GM12864 (cell line): ENCODE measurements around the gene PAK5.

Experiments
- DNase-seq: peaks from one replicate; pipeline ENCODE4 v3.0.0-alpha.2; 2011; ENCODE audit warnings: low read depth
- H3K4me3 ChIP-seq: 2 replicates; pipeline ENCODE4 v1.5.1; 2011; ENCODE audit warnings: mild to moderate bottlenecking, low read depth, low read length, control low read depth
- CTCF ChIP-seq: IDR thresholded peaks from 2 replicates; pipeline ENCODE4 v1.5.1; 2011; ENCODE audit warnings: low read depth, mild to moderate bottlenecking, moderate library complexity, low read length, control low read depth, inconsistent platforms; ENCODE audit errors: missing control alignments

The PAK5 gene

DNA sequence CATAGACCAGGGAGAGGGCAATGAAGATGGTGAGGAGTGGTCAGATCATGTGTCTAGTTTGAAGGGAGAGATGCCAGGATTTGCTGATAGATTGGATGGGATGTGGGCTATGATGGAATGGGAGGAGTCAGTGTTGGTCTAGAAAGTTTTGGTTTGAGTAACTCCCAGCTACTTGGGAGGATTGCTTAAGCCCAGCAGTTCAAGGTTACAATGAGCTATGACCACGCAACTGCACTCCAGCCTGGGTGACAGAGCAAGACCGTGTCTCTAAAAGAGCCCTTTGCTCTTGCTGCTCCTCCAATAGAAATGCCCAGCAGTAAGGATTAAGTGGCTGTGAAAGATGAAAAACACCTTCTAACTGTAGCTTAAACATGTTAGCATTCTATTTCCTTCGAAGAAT is 342.7 kb downstream of the PAK5 start:
- no peak for TF ChIP-seq CTCF
- H3K4me3 ChIP-seq, result no peak overlapping the region
- DNase-seq, result no peak

DNA sequence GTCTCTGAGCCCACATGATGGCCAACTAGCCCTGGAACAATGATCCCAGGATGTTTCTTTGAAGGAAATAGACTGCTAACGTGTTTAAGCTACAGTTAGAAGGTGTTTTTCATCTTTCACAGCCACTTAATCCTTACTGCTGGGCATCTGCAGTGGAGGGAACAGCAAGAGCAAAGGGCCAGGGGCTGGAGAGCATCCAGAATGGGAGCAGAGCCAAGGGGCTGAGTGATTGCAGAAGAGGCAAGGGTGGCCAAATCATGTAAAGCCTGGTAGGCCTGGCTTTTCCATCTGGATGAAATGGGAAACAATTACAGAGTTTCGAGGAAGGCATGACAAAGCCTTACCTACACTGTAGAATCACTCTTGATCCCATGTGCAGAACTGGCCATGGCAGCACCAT is 343.2 kb downstream of the PAK5 start:
- no peak overlapping the region for H3K4me3 ChIP-seq
- no peak for DNase-seq
- TF ChIP-seq CTCF, result no peak

- no peak for TF ChIP-seq CTCF
- DNase-seq, result no peak
These were observed 345.1 kb downstream of the PAK5 start for GRCh38 chr20:9493803-9494202.

GRCh38 chr20:9492067-9492466 is 346.8 kb downstream of the PAK5 start:
- DNase-seq, result no peak
- H3K4me3 ChIP-seq, result no peak overlapping the region
- no peak for TF ChIP-seq CTCF

More at GRCh38 chr20:9493803-9494202, 345.1 kb downstream of the PAK5 start:
- H3K4me3 ChIP-seq, result no peak overlapping the region

DNA sequence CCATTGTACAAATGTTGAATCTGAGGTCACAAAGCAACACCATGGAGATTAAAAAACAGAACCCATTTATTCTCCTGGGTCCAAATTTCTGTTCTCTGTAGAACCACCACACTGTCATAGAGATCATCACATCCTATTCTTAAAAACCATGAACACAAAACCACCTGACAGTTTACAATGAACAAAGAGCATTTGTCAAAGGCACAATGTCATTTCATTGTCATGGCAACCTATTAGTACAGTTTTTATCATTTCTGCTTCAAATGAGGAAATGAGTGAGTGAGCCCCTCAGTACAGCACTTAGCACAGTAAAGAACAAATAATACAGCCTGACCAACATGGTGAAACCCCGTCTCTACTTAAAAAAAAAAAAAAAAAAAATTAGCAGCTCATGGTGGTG is 347.6 kb downstream of the PAK5 start:
- TF ChIP-seq CTCF, result no peak
- no peak overlapping the region for H3K4me3 ChIP-seq
- no peak for DNase-seq

- no peak for TF ChIP-seq CTCF
- H3K4me3 ChIP-seq, result no peak overlapping the region
- DNase-seq, result no peak
These were observed 348.2 kb downstream of the PAK5 start for GRCh38 chr20:9490631-9491030.

DNA sequence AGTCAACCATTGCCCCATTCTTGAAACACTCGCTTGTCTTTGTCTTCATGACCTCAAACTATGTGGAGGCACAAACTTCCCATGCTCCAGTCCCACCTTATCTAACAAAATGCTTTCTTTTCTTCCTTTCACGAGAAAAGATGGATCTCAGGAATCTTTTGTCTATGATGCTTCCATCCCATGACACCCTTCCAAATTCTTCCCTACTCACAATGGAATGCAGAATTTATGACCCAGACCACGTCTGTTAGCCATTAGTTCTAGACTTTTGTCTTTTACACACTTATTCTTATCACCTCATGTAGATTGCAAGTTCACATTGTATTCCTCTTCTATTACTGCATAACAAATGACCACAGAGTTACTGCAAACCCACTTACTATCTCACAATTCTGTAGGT is 348.7 kb downstream of the PAK5 start:
- no peak for DNase-seq
- TF ChIP-seq CTCF, result no peak

More for the DNA sequence above, 348.7 kb downstream of the PAK5 start:
- H3K4me3 ChIP-seq, result no peak overlapping the region
